Bronchial smooth muscle cell (primary cell): ENCODE results near the gene ROGDI. TPM values are rescaled to one million over a fixed set of nuclear protein-coding genes. Genes with fewer than 3 reads are reported as not detected.

ENCODE experiments used
- total RNA-seq: library from RNA; depleted of rRNA; stranded (reverse); fragments of >200 nt; gene quantifications from 2 replicates; pipeline ENCODE4 v1.2.1, GENCODE V29; 2014

The ROGDI gene, protein sequence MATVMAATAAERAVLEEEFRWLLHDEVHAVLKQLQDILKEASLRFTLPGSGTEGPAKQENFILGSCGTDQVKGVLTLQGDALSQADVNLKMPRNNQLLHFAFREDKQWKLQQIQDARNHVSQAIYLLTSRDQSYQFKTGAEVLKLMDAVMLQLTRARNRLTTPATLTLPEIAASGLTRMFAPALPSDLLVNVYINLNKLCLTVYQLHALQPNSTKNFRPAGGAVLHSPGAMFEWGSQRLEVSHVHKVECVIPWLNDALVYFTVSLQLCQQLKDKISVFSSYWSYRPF
- total RNA-seq = 14.9 and 18.3 TPM in 2 replicates

DNA sequence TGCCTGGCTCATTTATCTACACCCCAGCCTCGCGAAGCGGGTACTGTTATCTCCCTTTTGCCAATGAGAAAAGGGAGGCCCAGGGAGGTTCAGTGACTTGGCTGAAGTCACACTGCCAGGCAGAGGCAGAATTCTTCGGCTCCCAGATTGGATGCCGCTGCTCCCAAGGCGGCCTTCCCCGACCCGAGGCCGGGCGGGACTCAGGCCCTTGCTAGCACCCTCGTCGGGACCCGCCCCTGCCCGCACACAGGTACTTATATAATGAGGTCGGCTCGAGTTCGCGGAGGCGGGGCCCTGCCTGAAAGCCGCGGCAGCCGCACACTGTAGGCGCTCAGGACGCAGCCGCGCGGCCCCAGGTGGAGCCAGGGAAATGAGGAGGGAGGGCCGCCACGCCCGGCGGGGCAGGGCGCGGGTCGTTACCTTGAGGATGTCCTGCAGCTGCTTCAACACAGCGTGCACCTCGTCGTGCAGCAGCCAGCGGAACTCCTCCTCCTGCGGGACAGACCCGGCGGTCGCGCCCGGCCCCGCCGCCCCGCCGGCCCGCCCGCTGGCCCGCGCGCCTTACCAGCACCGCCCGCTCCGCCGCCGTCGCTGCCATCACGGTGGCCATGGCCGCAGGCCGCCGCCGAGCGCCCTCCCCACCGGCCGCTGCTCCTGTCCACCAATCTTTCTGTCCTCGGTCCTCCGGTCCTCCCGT is at the start of gene ROGDI:
Gene ROGDI (minus strand): TSS at position 672 of the 697 bp plus-strand sequence. CDS start 62 bp downstream, at position 610.

DNA sequence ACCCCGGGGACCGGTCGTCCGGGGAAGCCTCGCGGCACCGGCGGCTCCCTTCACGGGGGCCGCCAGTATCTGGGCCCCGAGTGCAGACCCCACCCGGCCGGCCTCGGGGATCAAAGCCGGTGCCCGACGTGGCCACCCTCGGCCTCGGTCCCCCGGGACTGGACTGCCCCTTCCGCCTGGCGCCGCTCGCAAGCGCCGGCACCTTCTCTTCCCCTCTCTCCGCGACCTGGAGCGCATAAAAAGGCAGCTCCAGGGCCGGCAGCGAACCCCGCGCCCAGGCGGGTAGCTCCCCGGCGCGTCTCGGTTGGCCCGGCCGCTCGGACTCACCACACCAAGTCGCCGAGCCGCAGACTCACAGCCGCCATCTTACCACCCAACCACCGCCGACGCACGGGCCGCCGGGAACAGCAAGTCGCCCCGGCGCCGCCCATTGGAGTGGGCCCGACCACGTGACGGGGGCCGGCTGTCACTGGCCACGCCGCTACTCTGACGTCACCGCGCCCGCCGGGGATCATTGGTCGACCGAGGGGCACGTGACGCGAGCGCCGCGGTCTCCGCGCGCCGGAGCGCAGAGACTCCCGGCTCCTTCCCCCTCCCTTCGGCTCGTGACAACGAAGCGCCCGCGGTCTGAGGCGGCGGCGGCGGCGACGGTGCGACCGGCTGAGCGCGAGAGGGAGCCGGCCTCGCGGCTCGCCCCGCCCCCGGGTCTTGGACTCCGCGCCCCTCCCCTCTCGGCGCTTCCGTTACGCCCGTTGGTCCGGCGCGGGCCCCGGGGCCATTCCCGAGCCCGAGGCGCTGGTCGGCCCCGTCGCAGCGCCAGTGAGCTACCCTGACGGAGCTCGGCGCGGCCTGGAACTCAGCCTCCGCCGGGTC is 44.7 kb upstream of the ROGDI start, which contains the start of the genes GLYR1 and UBN1:
Gene GLYR1 (minus strand): TSS at position 388 of the 873 bp plus-strand sequence. CDS start 23 bp downstream, at position 365.
Gene UBN1 (plus strand): TSS at position 581 of the 873 bp plus-strand sequence. CDS start 5,437 bp downstream, outside the sequence.

DNA sequence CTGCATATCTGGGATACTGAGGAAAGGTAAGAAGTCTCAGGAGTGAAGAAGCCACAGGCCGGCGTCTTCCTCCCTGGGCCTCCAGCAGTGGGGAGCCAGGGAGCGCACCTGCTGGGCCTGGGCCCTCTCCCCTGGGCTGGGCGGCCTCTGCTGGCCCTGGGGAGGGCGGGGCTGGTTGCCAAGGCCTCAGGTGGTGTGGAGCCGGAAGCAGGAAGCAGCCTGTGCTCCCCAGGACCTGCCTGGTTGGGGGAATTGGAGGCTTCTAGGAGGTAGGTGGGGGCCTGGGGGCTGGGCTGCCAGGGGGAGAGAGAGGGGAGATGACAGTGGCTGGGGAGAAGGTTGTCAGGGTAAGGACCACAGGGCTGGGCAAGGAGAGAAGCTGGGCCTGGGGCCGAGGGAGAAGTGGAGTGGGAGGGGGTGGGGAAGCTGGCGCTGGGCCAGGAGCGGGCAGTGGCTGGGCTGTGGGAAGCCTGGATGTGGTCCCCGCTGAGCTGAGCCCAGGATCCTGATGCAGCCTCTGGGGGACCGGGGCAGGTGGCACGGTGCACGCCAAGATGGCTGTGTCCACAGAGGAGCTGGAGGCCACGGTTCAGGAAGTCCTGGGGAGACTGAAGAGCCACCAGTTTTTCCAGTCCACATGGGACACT is 7.1 kb downstream of the ROGDI start, which contains the start of gene SMIM22:
Gene SMIM22 (plus strand): TSS at position 189 of the 647 bp plus-strand sequence. CDS start 366 bp downstream, at position 555.

DNA sequence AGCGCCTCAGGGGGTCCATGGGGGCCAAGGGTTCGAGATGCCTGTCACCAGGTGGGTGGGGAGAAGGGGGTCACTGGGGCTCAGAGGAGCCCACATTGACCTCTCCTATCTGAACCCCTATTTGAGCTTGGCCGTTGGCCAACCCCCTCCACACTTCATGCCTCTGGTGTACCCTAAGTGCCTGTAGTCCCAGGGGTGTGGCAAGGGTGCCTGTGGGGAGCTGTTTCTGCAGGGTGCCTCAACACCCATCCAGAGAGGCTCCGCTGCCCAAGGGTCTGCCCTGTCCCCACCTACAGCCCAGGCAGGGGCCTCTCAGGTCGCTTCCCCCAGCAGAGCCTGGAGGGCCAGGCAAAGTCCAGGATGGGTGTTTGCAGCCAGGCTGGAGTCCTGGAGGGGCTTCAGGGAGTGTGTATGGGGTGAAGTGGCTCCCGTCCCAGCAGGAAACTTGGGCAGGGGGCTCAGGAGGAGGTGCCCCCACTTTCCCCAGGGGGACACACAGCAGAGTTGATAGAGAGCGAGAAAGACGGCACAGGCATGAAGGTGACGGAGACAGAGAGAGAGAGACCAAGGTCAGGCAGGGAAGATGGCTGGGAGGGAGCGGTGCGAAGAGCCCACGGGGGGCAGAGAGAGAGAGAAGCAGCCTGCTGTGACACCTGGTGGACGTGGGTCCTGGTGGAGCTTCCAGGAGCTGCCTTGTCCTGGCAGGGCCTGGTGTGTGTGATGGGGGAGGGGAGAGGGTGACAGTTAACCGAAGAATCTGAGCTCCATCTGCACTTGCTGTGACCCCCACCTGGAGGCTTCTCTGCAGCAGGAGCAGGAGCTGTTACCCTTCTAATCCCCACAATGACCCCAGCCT is 14.6 kb downstream of the ROGDI start, which contains the start of gene SEPTIN12:
Gene SEPTIN12 (minus strand): TSS at position 719 of the 856 bp plus-strand sequence. CDS start 700 bp downstream, at position 19.

DNA sequence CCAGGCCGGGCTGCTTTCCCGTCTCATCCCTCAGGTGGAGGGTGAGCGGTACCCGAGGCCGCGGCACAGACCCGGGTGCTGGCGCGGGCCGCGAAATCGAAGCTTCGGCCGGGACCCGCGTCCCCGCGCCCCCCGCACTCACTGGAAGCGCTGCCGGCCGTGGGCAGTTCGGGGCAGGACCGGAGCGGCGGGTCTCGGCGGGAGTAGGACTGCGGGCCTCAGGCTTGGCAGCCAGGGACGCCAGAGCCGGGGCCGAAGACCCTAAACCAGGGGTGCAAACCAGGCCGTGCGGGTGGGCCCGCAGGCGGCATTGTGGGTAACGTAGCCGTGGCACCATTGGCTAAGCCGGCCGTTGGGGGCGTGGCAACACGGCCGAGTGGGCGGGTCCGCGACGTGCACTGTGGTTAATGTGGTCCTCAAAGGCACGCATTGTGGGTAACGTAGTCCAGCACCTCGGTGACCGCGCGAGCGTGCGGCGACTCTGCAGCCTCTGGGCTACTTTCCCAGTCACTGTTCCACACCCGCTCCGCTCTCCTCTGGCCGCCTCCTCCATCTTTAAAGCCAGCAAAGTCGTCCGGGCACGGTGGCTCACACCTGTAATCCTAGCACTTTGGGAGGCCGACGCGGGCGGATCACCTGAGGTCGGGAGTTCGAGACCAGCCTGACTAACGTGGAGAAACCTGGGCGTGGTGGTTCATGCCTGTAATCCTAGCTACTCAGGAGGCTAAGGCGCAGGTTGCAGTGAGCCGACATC is 35.4 kb downstream of the ROGDI start, which contains the start of gene ZNF500:
Gene ZNF500 (minus strand): TSS at position 288 of the 754 bp plus-strand sequence. CDS start 1,184 bp downstream, outside the sequence.

Other genes with a start within 250 kb of the ROGDI start
- gene C16orf96, start 246.3 kb downstream of the ROGDI start, total RNA-seq = under 0.01 TPM in 2 replicates
- gene UBALD1, start 187.7 kb downstream of the ROGDI start, total RNA-seq = 3.3 and 3.9 TPM in 2 replicates
- gene MGRN1, start 177.8 kb downstream of the ROGDI start, total RNA-seq = 20.3 and 21.6 TPM in 2 replicates
- gene NUDT16L1, start 109.1 kb downstream of the ROGDI start, total RNA-seq = 22.7 and 23.6 TPM in 2 replicates
- gene ANKS3, start 68.4 kb downstream of the ROGDI start, total RNA-seq = 19.4 and 29.6 TPM in 2 replicates
- gene DNAAF8, start 68.1 kb downstream of the ROGDI start, total RNA-seq = 0.63 and 0.94 TPM in 2 replicates
- gene ZNF500, start 35.5 kb downstream of the ROGDI start, total RNA-seq = 4.7 and 5.2 TPM in 2 replicates
- not detected in 2 replicates for gene SEPTIN12, start 14.3 kb downstream of the ROGDI start, total RNA-seq
- gene SMIM22, start 7.3 kb downstream of the ROGDI start, total RNA-seq = not detected in 2 replicates
- gene GLYR1, start 44.7 kb upstream of the ROGDI start, total RNA-seq = 31.2 and 33.7 TPM in 2 replicates
- gene UBN1, start 44.8 kb upstream of the ROGDI start, total RNA-seq = 12.8 and 15.2 TPM in 2 replicates
- 33.4 and 46.3 TPM in 2 replicates for gene PPL, start 134.5 kb upstream of the ROGDI start, total RNA-seq
- 0.32 and 0.94 TPM in 2 replicates for gene SEC14L5, start 155.7 kb upstream of the ROGDI start, total RNA-seq
- gene NAGPA, start 231.3 kb upstream of the ROGDI start, total RNA-seq = 13.2 and 21.5 TPM in 2 replicates